ENCODE measurements around the gene LPP.
"Not testable (repeated sequence)": the region's sequence is repeated elsewhere in the genome, so short reads cannot be mapped to it uniquely, and the experiment has no call there.

The LPP gene

DNA sequence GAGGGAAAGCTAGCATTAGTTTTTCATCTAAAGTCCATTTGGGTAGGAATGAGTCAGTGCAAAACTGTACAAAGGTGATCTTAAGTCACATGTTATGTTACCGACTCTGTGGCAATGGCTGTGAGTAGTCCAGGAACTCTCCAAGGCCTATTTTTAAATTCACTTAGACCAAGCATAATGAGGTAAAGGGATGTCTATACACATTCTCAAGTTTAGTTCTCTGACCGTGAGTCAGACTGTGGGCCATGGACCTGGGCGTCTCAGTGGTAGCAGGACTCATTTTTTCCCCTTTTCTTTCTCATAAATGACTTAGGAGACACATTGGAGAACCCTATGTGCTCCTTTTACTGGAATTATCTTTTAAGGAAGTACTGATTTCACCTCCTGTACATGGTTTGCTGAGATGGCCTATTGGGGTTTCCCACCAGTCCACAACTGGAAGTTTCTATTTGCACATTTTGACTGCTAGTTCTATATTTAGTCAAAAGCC, 529.1 kb downstream of the LPP start:
- no peak for DNase-seq (ENCODE audit: low spot score)

DNA sequence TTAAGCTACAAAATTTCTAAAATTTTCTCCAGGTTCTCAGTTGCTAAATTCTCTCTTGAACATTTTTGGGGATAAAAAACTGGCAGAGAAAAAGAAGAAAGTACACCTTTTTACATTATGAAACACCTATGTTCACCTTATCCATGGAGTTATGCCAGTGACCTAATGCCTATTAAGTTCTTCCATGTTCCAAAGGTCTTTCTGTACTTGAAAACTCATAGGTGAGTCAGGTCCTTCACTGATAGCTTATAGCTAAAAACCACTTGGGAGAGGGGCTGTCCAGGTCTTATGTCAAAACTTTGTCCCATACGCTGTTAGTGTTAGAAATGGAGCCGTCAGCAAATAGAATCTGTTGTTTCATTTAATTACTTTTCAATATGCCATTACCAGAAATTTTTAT, 530.3 kb downstream of the LPP start:
- no peak for DNase-seq (ENCODE audit: low spot score)

DNA sequence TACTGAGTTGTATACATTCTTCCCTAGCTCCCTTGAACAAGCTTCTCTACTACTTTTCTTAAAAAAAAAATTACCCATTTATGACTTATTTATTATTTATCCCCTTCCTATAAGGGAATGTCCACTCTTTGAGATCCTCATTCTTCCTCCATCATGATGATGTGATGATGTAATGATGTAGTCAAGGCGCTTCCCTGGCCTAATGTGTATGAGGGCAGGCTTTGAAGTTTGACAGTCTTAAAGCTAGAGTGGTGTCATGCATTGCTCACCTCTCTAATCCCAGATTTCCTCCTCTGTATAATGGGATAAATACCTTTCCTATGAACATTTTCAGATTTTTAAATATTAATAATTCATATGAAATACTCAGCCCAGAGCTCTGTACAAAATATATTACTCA, 531.8 kb downstream of the LPP start:
- no peak for DNase-seq (ENCODE audit: low spot score)

DNA sequence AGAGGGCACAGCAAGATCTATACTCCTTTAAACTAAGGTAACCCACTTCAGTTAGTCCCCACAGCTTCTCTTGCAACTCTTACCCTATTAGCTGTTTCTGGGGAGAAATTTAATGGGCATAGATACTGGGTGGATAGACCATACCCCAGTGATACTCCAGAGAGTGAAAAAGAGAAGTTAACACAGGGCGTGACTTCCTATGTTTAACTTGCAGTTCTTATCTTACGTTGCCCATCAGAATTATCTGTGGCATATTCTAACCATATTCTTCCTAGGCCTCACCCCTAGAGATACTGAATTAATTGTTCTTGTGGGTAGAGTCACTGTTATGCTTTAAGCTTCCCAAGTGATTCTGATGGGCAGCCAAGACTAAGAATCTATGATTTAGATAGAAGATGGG, 532.4 kb downstream of the LPP start:
- peak; percentile 22 for DNase-seq (ENCODE audit: low spot score)

DNA sequence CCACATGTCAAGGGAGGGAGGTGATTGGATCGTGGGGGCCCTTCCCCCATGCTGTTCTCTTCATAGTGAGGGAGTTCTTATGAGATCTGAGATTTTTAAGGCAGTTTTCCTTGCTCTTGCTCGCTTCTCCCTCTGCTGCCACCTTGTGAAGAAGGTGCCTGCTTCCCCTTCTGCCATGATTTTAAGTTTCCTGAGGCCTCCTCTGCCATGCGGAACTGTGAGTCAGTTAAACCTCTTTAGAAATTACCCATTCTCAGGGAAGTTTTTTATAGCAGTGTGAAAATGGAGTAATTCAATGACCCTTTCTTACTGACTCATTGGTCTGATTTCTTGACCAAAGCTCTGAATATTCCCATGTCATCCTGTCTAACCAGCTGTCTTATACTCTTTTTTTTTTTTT, 533.4 kb downstream of the LPP start:
- DNase-seq (ENCODE audit: low spot score), result no peak

DNA sequence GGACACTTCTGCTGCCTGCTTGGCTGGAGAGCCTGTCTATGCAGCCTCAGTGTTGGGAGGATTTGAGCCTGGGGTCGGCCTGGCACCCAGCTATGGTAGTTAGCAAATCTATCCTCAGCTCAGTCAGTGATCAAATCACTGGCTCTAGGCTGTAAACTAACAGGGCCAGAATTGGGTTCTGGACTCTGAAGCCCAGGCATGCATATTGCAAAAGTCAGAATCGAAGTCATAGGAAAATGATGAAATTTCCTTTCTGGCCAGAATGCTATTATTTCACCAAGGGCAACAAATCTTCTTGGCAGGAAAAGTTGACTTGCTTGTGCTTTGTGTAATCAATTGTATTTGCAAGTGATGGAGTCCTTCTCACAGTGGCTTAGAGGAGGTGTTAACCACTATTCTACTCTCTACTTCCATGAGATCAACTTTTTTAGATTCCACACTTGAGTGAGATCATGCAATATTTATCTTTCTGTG, 535.2 kb downstream of the LPP start:
- no peak for DNase-seq (ENCODE audit: low spot score)

DNA sequence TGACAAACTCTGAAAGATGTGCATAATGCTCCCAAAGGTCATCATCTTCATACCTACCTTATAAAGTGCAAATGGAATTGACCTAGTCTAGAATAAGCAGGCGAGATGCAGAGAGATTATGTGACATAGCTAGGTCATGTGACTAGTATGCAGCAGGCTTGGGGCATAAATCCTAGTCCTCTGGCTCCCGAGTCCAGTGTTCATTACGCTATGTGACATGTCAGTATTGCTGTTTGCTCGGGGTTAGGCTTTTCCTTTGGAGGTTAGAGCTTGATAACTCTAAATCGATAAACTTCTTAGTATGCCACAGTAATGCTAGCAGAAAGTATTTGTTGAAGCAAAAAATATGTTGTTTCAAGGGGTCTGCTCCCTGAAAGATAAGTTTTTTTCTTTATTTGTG, 536.1 kb downstream of the LPP start:
- no peak for DNase-seq (ENCODE audit: low spot score)

DNA sequence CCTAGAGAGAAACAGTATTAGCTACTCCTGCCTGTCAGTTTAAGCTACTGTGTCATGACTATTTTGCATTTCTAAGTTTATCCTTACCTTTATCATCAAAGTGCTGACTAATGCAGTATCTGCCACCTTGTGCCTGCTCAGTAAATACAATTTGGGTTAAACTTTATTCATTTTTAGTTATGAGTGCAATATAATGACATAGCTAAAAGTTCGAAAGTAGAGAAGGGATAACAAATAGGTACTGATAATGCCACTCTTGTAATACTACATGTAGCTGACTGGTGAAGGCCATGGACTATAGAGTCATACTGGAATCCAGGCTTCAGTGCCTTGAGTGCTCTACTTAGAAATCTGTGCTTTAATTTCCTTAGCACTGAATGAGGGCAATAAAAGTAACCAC, 537.0 kb downstream of the LPP start:
- no peak for DNase-seq (ENCODE audit: low spot score)

DNA sequence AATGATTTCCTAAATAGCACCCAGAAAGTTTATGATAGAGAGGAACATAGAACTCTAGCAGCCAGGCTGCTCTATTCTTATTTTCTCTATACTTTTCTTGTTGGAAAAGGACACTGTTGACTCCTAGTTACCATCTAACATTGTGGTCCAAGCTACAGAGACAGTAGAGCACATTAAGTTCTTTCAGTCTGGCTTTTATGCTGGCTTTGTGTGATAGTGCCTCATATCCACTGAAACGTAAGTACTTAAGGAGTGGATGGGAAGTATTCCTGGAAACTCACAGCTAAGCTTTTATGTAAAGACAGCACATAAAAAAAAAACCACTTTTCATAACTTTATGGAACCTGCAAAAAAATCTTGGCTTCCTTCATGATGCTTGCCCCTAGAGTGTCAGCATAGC, 537.7 kb downstream of the LPP start:
- no peak for DNase-seq (ENCODE audit: low spot score)

DNA sequence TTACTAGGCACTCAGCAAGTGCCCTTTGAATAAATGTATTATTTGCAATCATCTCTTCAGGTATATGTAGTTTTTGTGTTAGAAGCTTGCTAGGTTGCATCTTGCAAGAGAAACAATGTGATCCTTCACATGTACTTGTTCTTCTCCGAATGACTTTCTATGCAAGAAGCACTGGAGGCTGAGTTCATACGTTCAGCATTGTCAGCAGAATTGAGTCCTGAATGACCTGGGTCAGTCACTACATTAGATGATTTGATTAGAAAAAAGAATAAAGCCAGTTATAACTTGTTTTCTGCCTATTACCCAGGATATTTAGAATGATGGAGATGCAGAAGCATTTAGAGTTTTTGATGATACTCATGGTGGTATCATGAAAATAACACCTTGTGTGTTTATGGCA, 538.7 kb downstream of the LPP start:
- DNase-seq (ENCODE audit: low spot score), result no peak

DNA sequence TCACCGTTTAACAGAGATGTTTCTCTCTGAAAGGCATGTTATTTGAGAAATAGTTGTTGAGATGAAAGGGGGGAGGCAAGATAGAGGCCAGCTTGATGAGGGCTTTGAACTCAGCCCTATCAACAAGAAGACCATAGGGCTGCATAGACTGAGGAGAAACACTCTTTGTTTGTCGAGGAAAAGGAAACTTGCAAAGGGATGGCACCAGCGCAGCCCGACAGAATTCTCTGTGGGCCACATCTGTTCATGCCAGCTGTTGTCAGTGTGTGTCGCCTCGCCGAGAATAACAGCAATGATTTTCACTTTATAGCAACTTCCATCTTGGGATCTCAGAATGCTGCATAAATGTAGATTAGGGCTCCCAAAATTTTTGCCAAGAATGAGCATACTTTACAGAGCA, 539.5 kb downstream of the LPP start:
- no peak for DNase-seq (ENCODE audit: low spot score)

DNA sequence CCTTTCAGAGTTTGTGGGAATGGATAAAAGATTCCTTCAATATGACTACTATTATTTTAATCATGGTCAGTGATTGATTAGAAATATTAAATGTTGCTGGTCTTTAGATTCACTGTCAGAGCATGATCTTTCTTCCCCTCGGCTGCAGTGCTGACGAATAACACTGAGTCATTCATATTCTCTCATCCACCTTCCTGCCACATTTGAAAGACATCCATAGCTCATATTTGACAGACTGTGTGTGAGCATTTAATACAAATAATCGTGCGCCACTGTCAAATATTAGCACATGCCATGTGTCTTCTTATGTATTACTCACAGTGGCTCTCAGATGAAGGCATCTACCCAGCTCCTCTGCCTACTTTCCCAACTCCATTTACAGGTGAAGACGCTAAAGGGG, 541.3 kb downstream of the LPP start:
- DNase-seq (ENCODE audit: low spot score), result no peak

DNA sequence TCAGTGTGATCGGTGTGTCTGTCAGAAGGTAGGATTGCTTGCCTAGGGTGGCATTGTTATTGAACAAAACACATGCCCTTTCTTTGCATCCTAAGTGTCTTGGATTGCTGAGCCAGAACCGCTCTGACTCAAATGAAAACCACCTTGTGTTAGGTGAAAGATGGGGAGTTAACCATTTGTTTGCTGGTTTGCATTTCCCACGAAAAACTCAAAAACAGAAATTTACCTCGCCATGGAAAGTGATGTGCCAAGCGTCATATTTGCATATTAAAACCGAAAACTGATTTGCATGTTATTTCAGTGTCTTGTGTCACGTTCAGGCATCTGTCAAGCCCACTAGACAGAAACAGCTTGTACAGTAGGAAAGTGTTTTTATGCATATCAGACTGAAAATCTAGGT, 543.2 kb downstream of the LPP start:
- peak; percentile 66 for DNase-seq (ENCODE audit: low spot score)

DNA sequence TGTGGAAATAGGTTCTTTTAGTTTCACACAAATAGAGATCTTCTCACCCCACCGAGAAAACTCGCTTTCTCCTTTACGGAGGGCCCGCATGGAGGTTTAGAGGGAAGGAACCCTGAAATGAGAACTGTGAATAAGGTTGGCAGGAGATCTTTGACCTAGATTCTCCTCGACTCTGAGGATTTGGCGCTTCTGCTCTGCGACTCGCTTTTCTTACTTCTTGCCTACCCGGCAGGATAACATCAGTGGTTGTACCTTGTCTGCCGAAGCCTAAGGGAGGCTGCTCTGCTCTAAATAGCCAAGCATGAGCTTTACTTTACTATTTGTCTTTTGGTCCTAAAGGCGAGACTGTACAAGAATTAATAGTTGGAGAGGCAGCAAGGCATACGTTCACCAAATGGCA, 544.5 kb downstream of the LPP start:
- no peak for DNase-seq (ENCODE audit: low spot score)

DNA sequence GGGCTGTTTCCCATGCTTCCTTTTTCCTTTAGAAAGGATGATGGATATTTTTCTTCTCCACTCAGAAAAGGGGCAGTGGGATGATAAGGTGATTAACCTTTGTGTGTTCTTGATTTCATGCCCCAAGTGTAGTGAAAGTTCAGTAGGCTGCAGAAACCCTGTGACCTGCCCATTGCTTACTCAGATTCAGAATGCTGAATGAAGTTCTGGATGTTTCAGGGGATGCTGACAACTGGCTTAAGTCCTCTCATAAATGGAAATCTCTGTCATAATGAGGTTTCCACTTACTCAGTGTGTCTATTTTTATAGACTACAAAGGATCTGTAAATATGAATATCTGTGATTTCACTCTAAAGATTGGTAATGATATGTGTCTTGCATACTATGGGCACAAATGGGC, 546.5 kb downstream of the LPP start:
- DNase-seq (ENCODE audit: low spot score), result no peak

DNA sequence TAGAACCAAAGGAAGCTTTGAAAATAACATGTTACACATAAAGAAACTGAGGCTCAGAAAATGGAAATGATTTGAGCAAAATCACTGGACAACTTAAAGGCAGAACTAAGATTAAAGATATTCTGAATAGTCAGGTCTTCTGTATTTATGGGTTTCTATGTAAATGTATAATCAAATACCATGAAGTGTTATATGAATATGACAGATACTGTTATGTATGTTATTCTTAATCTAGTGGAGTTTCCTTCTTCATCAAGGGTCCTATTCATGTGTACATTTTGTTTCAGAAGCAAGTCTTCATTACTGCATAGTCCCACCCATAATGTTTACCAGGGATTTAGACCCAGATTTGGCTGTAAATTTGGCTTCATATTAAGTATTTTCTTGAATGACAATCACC, 547.0 kb downstream of the LPP start:
- DNase-seq (ENCODE audit: low spot score), result no peak

DNA sequence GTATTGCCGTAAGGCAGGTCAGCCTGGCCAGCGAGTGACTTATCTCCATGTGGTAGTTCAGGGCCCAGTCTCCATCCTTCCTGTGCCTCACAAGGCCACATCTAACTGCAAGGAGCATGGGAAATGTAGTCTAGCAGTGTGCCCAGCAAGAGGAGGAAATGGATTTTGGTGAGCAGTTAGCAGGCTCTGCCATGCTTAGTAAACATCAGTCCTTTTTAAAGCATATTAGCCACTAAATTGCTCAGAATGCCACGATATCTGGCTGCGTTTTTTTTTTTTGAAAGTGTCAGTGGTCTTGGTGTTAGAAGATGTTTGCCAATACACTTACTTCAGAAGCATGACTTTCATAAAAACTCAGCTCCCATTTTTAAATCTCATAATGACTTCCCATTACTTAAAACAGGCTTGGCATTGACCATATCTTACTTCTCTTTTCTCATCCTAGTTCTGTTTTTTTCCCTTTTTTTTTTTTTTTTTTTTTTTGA, 547.6 kb downstream of the LPP start:
- no peak for DNase-seq (ENCODE audit: low spot score)

DNA sequence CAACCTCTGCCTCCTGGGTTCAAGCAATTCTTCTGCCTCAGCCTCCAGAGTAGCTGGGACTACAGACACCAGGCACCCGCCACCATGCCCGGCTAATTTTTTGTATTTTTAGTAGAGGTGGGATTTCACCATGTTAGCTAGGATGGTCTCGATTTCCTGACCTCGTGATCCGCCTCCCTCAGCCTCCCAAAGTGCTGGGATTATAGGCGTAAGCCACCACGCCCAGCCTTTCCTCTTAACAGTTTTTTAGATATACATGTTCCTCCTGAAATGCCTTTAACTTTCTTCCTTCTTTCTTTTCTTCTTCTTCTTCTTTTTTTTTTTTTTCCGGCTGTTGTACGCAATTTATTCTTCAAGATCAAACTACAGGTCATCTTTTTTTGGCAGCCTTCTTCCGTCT, 548.1 kb downstream of the LPP start:
- DNase-seq (ENCODE audit: low spot score), result not testable (repeated sequence)

DNA sequence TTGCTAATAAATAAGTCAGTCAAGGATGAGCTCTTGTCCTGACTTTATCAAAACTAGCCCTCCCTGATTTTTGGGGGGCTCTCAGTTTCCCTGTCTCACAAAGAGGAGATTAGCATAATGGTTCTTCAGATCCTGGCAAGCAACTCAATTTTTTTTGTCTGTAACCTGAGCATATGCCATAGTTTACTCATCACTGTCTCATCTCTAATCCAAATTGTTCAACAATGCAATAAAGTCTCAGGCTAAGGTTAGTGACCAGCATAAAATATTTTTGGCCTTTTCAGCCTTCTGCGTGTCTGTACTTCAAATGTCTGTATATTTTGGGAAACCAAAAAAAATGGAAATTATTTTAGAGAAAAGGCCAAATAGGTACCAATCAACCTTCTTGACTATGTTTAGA, 552.2 kb downstream of the LPP start:
- no peak for DNase-seq (ENCODE audit: low spot score)

DNA sequence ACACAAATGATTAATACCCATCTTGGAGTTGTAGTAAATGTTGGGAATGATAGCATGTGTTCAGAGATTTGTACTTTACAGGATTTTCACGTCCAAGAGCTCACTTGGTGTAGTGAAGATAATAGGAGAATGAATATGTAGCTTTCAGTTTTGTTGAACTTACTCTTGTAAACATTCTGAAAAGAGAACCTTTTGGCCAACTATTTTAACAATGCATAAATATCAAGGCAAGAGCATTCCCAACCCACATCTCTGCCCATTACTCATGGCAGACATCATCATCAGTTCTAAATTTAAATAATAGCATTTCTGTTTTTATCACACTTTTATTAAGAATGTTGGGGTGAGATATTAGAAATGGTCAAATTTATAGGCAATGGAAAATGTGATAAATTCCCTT, 552.6 kb downstream of the LPP start:
- DNase-seq (ENCODE audit: low spot score), result no peak

DNA sequence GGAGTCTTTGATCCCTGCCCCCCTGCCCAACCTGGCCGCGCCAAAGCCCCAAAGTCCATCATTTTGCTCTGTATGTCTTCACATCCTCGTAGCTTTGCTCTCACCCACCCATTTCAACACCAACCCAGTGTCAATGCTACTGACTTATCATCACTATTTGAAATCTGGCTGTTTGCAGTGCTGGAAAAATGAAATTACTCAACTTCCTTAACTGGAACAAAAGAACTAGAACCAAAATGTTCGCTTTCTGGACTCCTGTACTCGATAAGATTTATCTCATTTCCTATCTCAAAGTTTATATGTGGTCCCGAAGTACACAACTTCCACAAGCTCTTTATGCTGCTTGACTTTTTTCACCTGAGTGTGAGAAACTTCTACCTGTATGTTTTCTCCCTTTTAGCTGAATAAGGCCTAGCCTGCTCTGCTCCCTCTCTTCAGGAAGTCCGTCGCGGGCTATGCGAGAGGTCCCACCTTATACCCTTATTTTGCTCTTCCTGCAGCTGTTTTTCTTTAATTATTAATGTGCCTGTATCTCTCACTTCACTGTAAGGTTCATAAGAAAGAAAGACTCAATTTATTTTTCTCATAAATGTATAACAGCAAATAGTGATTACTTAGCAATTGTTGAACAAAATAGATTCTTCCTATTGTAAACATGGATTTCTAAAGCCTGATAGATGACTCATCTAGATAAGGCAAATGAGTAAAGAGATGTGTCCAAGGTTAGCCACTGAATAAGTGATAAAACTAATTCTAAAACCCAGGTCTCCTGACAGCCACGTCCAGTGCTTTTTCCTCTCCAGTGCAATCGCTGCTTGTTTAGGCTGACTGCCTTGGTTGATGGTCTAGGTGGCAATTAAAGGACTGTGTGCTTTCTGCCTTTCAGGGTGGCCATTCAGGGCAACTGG, 553.7 kb downstream of the LPP start:
- no peak for DNase-seq (ENCODE audit: low spot score)

DNA sequence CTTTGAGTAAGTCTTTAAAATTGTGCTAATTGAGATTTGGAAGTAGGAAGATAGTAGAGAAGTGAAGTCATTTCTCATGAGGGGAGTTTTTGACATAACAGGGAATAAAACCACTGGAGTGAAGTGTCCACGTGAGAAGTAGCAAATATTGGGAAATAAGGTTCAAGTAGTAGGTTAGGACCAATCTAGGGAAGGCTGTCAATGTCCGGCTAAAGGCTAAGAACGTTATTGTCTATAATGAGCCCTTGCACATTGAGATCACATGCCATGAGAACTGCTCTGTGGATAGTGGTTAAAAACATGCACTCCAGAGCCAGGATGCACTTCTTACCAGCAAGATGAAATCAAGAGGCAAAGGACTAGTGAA, 557.9 kb downstream of the LPP start:
- DNase-seq (ENCODE audit: low spot score), result no peak

DNA sequence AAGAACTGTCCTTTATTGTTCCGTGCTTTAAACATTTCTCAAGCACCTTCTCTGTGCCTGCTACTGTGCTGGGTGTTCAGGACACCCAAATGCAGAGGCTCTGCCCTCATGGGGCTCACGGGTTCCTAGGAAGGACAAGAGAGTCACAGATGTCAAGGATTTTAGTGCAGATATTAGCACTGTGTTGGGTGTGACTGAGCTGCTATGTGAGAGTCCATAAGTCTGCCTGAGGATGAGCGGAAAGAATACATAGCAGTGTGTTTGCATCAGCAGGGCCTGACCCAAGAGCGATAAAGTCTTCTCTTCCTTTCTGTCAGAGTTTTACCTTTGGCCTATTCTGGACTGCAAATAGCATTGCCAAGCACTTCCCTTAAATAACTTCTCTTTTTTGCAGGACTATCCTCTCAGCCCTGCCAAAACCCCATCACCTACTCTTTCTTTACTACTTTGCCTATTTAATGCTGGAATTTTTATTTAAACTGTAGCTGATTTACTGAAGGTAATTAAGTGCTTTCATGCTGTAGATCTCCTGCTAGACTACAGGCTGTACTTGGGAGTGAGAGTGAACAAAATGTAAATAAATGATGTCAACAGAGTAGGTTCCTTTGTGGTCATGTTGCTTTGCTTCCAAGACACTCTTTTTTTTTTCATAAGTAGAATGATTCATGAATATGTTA, 558.4 kb downstream of the LPP start:
- no peak for DNase-seq (ENCODE audit: low spot score)

Data from germinal center (tissue), 1 donor.